ENCODE results near the gene SPTY2D1.
"Not testable (repeated sequence)": the region's sequence is repeated elsewhere in the genome, so short reads cannot be mapped to it uniquely, and the experiment has no call there.

SPTY2D1 gene

DNA sequence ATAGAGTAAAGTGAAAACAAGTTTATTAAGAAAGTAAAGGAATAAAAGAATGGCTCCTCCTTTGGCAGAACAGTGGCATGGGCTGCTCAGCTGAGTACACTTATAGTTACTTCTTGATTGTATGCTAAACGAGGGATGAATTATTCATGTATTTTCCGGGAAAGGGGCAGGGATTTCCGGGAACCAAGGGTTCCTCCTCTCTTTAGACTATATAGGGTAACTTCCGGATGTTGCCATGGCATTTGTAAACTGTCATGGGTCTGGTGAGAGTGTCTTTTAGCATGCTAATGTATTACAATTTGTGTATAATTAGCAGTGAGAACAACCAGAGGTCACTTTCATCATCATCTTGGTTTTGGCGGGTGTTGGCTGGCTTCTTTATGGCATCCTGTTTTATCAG is 23.5 kb upstream of the SPTY2D1 start:
- no peak overlapping the region for H3K27ac ChIP-seq (ENCODE audit: low read length)
- no peak overlapping the region for H3K9ac ChIP-seq (ENCODE audit: low read length in 2 of 2)
- H3K9me3 ChIP-seq (ENCODE audit: control insufficient read depth in 2 of 2, low read length in 2 of 2), result no peaks in the 10 kb centered on the region
- H3K4me1 ChIP-seq (ENCODE audit: control insufficient read depth, insufficient read depth, low read length), result no peaks in the 10 kb centered on the region
- H3K4me3 ChIP-seq (ENCODE audit: low read length in 2 of 2), result no peak overlapping the region
- no peaks in the 10 kb centered on the region for H3K27me3 ChIP-seq (ENCODE audit: control insufficient read depth in 1 of 2, insufficient read depth in 2 of 2, low read length in 2 of 2)
- no peaks in the 10 kb centered on the region for H3K36me3 ChIP-seq (ENCODE audit: control insufficient read depth in 2 of 2, insufficient read depth in 2 of 2, low read length in 2 of 2)

DNA sequence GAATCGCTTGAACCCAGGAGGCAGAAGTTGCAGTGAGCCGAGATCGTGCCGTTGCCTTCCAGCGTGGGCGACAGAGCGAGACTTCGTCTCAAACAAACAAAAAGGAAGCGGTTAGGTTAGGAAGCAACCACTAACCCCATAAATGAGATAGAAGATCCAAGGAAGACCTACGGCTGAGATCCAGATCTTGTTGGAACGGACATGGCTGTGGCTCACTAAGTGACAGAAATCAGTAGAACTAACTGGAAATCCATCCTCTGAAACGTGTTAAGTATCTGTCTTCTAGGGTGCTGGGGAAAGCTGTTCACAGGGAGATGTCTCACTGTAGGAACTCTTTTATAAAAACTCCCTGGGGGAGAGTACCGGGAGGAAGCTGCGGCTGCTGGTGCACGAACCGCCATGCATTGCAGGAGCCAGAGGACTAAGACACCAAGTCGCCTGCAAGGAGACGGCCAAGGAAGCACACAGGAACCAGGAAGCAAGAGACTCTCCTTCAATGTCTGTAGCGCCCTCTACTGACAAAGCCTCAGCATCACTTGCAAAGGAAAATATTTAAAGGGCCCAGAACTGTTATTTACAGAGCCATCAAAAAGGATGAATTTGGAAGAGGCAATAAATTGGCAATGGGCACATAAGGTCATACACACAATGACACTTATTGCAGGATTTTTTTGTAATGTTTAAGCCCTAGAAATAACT is 16.9 kb upstream of the SPTY2D1 start:
- no peaks in the 10 kb centered on the region for H3K36me3 ChIP-seq (ENCODE audit: control insufficient read depth in 2 of 2, insufficient read depth in 2 of 2, low read length in 2 of 2)
- H3K9ac ChIP-seq (ENCODE audit: low read length in 2 of 2), result no peak overlapping the region
- H3K4me3 ChIP-seq (ENCODE audit: low read length in 2 of 2), result no peak overlapping the region
- H3K4me1 ChIP-seq (ENCODE audit: control insufficient read depth, insufficient read depth, low read length), result no peaks in the 10 kb centered on the region
- H3K9me3 ChIP-seq (ENCODE audit: control insufficient read depth in 2 of 2, low read length in 2 of 2), result no peaks in the 10 kb centered on the region
- no peaks in the 10 kb centered on the region for H3K27me3 ChIP-seq (ENCODE audit: control insufficient read depth in 1 of 2, insufficient read depth in 2 of 2, low read length in 2 of 2)
- H3K27ac ChIP-seq (ENCODE audit: low read length), result no peak overlapping the region

DNA sequence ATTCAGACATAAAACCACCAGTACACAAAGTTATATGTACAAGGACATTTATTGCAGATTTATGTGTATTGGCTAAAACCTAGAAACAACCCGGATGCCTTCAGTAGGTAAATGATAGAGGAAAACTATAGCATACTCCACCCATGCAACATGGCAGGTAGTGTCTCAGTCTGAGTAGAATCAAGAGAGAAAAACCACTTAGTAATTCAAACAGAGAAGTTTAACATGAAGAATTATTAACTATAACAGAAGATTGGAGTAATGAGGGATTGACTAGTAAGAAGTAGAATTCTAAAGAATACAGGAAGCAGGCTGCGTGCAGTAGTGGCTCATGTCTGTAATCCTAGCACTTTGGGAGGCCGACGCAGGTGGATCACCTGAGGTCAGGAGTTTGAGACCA is 16.2 kb upstream of the SPTY2D1 start:
- Histone ChIP-seq H3K4me1 (ENCODE audit: control insufficient read depth, insufficient read depth, low read length) (no peaks in the 10 kb centered on the region), H3K9me3 (ENCODE audit: control insufficient read depth in 2 of 2, low read length in 2 of 2) (no peaks in the 10 kb centered on the region), H3K27me3 (ENCODE audit: control insufficient read depth in 1 of 2, insufficient read depth in 2 of 2, low read length in 2 of 2) (no peaks in the 10 kb centered on the region), H3K9ac (ENCODE audit: low read length in 2 of 2) (no peak overlapping the region), H3K4me3 (ENCODE audit: low read length in 2 of 2) (no peak overlapping the region), H3K36me3 (ENCODE audit: control insufficient read depth in 2 of 2, insufficient read depth in 2 of 2, low read length in 2 of 2) (no peaks in the 10 kb centered on the region), H3K27ac (ENCODE audit: low read length) (no peak overlapping the region)

DNA sequence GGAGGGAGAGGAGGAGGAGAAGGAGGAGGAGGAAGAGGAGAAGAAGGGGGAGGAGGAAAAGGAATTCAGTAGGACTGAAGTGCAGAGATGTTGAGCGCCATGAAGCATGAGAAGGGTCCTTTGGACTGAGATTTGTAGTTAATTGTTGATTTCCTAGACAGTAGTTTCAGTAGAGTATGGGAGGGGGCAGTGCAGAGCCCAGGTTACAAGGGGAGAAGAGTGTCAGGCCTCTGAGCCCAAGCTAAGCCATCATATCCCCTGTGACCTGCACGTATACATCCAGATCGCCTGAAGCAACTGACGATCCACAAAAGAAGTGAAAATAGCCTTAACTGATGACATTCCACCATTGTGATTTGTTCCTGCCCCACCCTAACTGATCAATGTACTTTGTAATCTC is 8.9 kb upstream of the SPTY2D1 start:
- H3K27me3 ChIP-seq (ENCODE audit: control insufficient read depth in 1 of 2, insufficient read depth in 2 of 2, low read length in 2 of 2); H3K9me3 ChIP-seq (ENCODE audit: control insufficient read depth in 2 of 2, low read length in 2 of 2); H3K9ac ChIP-seq (ENCODE audit: low read length in 2 of 2); H3K4me1 ChIP-seq (ENCODE audit: control insufficient read depth, insufficient read depth, low read length); H3K27ac ChIP-seq (ENCODE audit: low read length); H3K4me3 ChIP-seq (ENCODE audit: low read length in 2 of 2); H3K36me3 ChIP-seq (ENCODE audit: control insufficient read depth in 2 of 2, insufficient read depth in 2 of 2, low read length in 2 of 2): not testable (repeated sequence)

DNA sequence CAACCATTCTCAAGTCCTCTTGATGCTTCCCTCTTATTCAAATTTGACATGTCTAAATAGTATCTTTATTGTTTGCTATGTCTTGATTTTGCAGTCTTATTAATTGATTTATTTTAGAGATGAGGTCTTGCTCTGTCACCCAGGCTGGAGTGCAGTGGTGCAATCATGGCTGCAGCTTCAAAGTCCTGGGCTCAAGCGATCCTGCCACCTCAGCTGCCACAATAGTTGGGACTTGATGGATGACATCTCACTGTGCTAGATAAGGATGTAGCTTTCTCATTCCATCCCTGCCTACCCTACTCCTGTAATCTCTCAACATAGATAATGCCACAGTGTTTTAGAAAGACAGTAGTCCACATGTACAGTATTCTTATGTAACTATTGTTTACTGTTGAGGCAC is 7.5 kb upstream of the SPTY2D1 start:
- H3K4me3 ChIP-seq (ENCODE audit: low read length in 2 of 2), result no peak overlapping the region
- H3K36me3 ChIP-seq (ENCODE audit: control insufficient read depth in 2 of 2, insufficient read depth in 2 of 2, low read length in 2 of 2), result no peaks in the 10 kb centered on the region
- no peak overlapping the region for H3K27ac ChIP-seq (ENCODE audit: low read length)
- H3K9me3 ChIP-seq (ENCODE audit: control insufficient read depth in 2 of 2, low read length in 2 of 2), result no peaks in the 10 kb centered on the region
- no peak overlapping the region for H3K9ac ChIP-seq (ENCODE audit: low read length in 2 of 2)
- H3K27me3 ChIP-seq (ENCODE audit: control insufficient read depth in 1 of 2, insufficient read depth in 2 of 2, low read length in 2 of 2), result no peaks in the 10 kb centered on the region
- no peaks in the 10 kb centered on the region for H3K4me1 ChIP-seq (ENCODE audit: control insufficient read depth, insufficient read depth, low read length)

DNA sequence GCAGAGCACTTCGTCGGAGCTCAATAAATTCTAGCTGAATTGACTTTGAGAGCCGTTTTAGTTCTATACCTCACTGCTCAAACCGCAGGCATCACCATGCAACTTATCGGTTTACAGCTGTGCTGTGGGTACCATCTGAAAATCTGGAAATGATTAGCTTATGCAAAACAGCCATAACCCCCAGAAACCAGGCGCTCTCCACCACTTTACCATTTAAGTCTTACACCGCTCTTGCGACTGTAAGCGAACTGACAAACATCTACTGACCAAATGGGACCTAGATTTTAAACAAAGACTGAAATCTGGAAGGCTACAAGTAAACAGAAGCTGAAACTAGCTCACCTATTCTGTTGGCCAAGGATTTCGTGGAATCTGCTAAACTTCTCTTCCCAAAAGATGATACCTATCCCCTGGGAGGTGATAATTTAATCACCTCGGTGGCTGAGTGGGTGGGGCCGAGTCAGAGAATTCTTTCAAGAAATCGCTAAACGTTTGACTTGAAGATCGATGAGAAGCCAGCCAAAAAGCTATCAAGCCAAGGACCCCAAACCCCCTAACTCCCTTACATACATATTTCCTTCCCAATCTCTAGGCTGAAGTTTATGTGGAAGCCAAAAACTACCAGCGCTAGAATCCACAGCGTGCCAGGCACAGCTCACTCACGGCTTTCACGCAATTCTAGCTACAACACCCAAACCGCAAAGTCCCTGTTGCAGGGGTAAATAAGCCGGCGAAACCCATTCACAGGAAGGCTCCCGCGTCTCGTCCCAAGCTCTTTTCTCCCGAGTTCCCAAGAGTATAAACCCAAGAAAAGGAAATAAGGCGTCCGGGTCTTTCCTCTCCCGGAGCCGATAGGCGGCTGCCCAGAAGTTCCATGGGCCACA is 644 bp downstream of the SPTY2D1 start:
- Histone ChIP-seq H3K4me3 (ENCODE audit: low read length in 2 of 2) (peak overlapping the region; percentile 81 to 99), H3K4me1 (ENCODE audit: control insufficient read depth, insufficient read depth, low read length) (peaks cover 13% of the 10 kb centered on the region), H3K36me3 (ENCODE audit: control insufficient read depth in 2 of 2, insufficient read depth in 2 of 2, low read length in 2 of 2) (no peaks in the 10 kb centered on the region), H3K9me3 (ENCODE audit: control insufficient read depth in 2 of 2, low read length in 2 of 2) (no peaks in the 10 kb centered on the region), H3K27me3 (ENCODE audit: control insufficient read depth in 1 of 2, insufficient read depth in 2 of 2, low read length in 2 of 2) (no peaks in the 10 kb centered on the region), H3K27ac (ENCODE audit: low read length) (peak overlapping the region; percentile 97), H3K9ac (ENCODE audit: low read length in 2 of 2) (peak overlapping the region; percentile 89 to 97)

DNA sequence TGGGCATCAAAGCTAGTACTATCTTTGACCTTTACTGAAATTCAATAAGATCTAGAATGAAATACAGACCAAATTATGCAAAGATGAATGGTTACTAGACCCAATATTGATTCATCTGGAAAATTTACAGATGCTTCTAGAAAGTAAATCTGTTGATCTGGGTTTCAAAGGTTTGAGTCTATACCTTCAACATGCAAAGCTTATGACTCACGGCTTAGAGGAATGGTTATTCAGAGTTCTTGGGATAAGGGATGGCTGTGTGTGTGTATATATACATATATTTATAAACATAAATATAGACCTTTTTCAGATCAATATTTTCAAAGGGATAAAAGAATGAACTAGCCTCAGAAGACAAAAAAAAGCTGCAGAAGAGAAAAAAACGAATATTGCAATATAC is 1.3 kb downstream of the SPTY2D1 start:
- Histone ChIP-seq H3K9ac (ENCODE audit: low read length in 2 of 2) (peak overlapping the region; percentile 89 to 97), H3K27me3 (ENCODE audit: control insufficient read depth in 1 of 2, insufficient read depth in 2 of 2, low read length in 2 of 2) (no peaks in the 10 kb centered on the region), H3K36me3 (ENCODE audit: control insufficient read depth in 2 of 2, insufficient read depth in 2 of 2, low read length in 2 of 2) (no peaks in the 10 kb centered on the region), H3K27ac (ENCODE audit: low read length) (no peak overlapping the region), H3K4me3 (ENCODE audit: low read length in 2 of 2) (peak overlapping the region; percentile 81 to 99), H3K9me3 (ENCODE audit: control insufficient read depth in 2 of 2, low read length in 2 of 2) (no peaks in the 10 kb centered on the region), H3K4me1 (ENCODE audit: control insufficient read depth, insufficient read depth, low read length) (peaks cover 13% of the 10 kb centered on the region)

DNA sequence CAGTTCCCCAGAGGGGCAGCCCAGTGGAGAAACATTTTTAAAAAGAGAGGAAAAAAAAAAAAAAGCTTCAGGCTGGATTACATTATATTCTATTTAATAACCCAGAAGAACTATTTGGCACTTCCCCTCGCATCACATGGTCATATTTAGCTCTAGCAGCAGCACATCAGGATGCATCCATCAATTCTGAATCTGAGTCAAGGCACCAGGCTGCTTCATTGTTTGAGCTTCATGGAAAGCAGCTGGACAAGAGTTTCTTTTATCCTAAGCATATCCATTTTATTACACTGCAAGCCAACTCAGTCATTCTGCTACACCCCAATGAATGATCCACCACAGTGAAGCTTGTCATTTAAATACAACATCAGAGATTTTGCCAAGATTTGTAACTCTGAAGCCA is 10.0 kb downstream of the SPTY2D1 start:
- Histone ChIP-seq H3K4me1 (ENCODE audit: control insufficient read depth, insufficient read depth, low read length) (no peaks in the 10 kb centered on the region), H3K27me3 (ENCODE audit: control insufficient read depth in 1 of 2, insufficient read depth in 2 of 2, low read length in 2 of 2) (no peaks in the 10 kb centered on the region), H3K36me3 (ENCODE audit: control insufficient read depth in 2 of 2, insufficient read depth in 2 of 2, low read length in 2 of 2) (no peaks in the 10 kb centered on the region), H3K27ac (ENCODE audit: low read length) (no peak overlapping the region), H3K4me3 (ENCODE audit: low read length in 2 of 2) (no peak overlapping the region), H3K9ac (ENCODE audit: low read length in 2 of 2) (no peak overlapping the region), H3K9me3 (ENCODE audit: control insufficient read depth in 2 of 2, low read length in 2 of 2) (no peaks in the 10 kb centered on the region)

DNA sequence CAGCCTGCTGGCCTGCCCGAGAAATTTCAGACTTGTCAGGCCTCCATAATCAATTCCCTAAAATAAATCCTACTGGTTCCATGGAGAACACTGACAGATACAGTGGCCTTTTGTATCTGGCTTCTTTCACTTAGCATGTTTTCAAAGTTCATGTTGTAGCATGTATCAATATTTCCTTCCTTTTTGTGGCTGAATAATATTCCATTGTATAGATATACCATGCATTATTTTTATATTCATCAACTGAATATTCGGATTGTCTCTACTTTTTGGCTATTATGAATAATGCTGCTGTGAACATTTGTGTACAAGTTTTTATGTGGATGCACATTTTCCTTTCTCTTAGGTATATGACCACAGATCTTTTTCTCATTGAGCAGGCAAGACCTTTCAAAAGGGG is 10.4 kb downstream of the SPTY2D1 start:
- Histone ChIP-seq H3K4me3 (ENCODE audit: low read length in 2 of 2) (no peak overlapping the region), H3K27me3 (ENCODE audit: control insufficient read depth in 1 of 2, insufficient read depth in 2 of 2, low read length in 2 of 2) (no peaks in the 10 kb centered on the region), H3K4me1 (ENCODE audit: control insufficient read depth, insufficient read depth, low read length) (no peaks in the 10 kb centered on the region), H3K9ac (ENCODE audit: low read length in 2 of 2) (no peak overlapping the region), H3K27ac (ENCODE audit: low read length) (no peak overlapping the region), H3K36me3 (ENCODE audit: control insufficient read depth in 2 of 2, insufficient read depth in 2 of 2, low read length in 2 of 2) (no peaks in the 10 kb centered on the region), H3K9me3 (ENCODE audit: control insufficient read depth in 2 of 2, low read length in 2 of 2) (no peaks in the 10 kb centered on the region)

DNA sequence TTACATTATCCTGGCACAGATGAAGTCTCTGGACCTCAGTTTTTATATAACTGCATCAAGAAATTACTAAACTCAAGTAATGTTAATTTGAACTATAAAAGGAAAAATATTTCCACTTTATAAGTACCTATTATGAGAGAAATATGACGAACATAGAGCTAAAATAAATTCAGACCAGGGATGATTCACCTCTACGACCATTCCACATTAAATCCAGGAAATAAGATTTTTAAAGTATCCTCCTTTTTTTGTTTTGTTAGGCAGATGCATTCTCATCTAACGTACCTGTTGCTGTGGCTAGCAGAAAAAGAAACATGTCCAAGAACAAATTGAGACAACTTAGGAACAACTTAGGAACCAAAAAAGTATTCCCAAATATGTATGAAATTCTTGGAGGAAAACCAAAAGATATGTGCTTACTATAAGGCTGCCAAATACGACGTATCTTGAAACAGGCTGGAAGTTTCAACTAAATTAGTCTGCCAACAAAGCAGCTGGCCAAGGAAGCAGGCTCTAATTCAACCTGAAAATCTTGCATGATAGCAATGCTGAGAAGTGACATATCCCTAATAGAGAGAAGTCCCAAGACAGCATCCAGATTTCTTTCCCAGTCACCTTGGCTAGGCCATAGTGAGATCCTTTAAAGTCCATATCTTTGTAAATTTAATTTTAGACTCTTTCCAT is 15.7 kb downstream of the SPTY2D1 start:
- H3K27me3 ChIP-seq (ENCODE audit: control insufficient read depth in 1 of 2, insufficient read depth in 2 of 2, low read length in 2 of 2), result no peaks in the 10 kb centered on the region
- peaks cover 14 to 20% of the 10 kb centered on the region in 2 donors for H3K36me3 ChIP-seq (ENCODE audit: control insufficient read depth in 2 of 2, insufficient read depth in 2 of 2, low read length in 2 of 2)
- H3K4me1 ChIP-seq (ENCODE audit: control insufficient read depth, insufficient read depth, low read length), result no peaks in the 10 kb centered on the region
- no peaks in the 10 kb centered on the region for H3K9me3 ChIP-seq (ENCODE audit: control insufficient read depth in 2 of 2, low read length in 2 of 2)
- no peak overlapping the region for H3K9ac ChIP-seq (ENCODE audit: low read length in 2 of 2)
- H3K27ac ChIP-seq (ENCODE audit: low read length), result peak overlapping the region; percentile 7
- no peak overlapping the region for H3K4me3 ChIP-seq (ENCODE audit: low read length in 2 of 2)
